Lower leg skin (tissue), 3 donors: ENCODE measurements around the gene PLCH1.

Experiments used
- CTCF ChIP-seq, 3 donors: fragments of 450-650 bp; IDR thresholded peaks; one replicate each; pipeline ENCODE4 v1.5.1; 2016; ENCODE audit warnings: antibody characterized with exemption in 3 of 3, mild to moderate bottlenecking in 3 of 3, moderate library complexity in 2 of 3
- POLR2A ChIP-seq, 2 donors: fragments of 450-650 bp; IDR thresholded peaks; one replicate each; pipeline ENCODE4 v1.6.1; 2016 to 2017; ENCODE audit warnings: antibody characterized with exemption in 2 of 2, mild to moderate bottlenecking in 1 of 2, moderate library complexity in 1 of 2

DNA sequence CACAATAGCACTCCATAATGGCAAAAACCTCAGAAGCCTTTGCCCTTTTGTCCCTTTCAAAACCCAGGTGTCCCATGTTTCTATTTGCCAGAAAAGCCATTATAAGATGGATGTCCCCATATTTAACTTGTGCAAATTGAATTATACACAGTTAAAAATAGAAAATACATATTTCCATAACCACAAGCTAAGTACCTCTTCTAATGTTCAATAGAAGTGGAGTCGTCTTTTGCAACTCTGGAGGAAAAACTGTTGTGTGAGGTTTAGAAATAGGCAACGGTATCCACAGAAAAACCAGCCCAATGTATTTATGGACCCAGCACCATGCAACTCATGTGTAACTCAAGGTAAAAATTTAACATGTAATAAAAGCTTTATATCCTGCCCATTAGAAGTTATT, 367.8 kb downstream of the PLCH1 start:
- TF ChIP-seq CTCF (IDR thresholded peaks at IDR 0.05), result no peak
- no peak for TF ChIP-seq POLR2A (IDR thresholded peaks at IDR 0.05)
